Measurements from ENCODE around the gene SPATA2.
A peak's percentile ranks its signal among the peaks of the same experiment; 100 is the strongest.
"Not testable (repeated sequence)": the region's sequence is repeated elsewhere in the genome, so short reads cannot be mapped to it uniquely, and the experiment has no call there.

Gene SPATA2, protein sequence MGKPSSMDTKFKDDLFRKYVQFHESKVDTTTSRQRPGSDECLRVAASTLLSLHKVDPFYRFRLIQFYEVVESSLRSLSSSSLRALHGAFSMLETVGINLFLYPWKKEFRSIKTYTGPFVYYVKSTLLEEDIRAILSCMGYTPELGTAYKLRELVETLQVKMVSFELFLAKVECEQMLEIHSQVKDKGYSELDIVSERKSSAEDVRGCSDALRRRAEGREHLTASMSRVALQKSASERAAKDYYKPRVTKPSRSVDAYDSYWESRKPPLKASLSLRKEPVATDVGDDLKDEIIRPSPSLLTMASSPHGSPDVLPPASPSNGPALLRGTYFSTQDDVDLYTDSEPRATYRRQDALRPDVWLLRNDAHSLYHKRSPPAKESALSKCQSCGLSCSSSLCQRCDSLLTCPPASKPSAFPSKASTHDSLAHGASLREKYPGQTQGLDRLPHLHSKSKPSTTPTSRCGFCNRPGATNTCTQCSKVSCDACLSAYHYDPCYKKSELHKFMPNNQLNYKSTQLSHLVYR

GRCh38 chr20:49915380-49916145 is at the start of gene SPATA2:
Gene SPATA2 (minus strand): TSS chr20:49915529. CDS start chr20:49908490, 7,039 bp downstream.
- DNase-seq: peak; percentile 95

GRCh38 chr20:49961413-49961812 is 46.1 kb upstream of the SPATA2 start:
- DNase-seq: no peak

GRCh38 chr20:49957089-49957938 is 42.0 kb upstream of the SPATA2 start:
- not testable (repeated sequence) for DNase-seq

DNA sequence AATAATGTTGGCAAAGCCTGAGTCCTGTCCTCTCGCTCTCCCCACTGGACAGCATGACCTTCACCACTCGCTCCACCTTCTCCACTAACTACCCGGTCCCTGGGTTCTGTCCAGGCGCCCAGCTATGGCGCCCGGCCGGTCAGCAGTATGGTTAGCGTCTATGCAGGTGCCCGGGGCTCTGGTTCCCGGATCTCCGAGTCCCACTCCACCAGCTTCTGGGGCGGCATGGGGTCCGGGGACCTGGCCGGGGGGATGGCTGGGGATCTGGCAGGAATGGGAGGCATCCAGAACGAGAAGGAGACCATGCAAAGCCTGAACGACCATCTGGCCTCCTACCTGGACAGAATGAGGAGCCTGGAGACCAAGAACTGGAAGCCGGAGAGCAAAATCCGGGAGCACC is 41.4 kb upstream of the SPATA2 start:
- DNase-seq: no peak

DNA sequence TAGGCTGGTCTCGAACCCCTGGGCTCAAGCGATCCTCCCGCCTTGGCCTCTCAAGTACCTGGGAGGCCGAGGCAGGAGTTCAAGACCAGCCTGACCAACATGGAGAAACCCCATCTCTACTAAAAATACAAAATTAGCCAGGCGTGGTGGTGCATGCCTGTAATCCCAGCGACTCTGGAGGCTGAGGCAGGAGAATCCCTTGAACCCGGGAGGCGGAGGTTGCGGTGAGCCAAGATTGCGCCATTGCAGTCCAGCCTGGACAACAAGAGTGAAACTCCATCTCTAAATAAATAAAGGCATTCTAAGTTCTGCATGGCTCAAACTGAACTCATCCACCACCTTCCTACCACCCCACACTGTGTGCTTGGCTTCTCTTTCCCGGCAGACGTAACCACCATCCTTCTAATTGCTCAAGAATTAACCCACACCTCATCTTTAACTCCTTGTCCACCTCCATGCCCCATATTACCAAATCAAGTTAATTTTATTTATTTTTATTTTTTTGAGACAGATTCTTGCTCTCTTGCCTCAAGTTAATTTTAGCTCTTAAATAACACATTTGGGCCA is 40.6 kb upstream of the SPATA2 start:
- DNase-seq: not testable (repeated sequence)

- no peak for DNase-seq
Observed at GRCh38 chr20:49955167-49955566, 39.8 kb upstream of the SPATA2 start.

GRCh38 chr20:49951151-49951550 is 35.8 kb upstream of the SPATA2 start:
- no peak for DNase-seq

DNA sequence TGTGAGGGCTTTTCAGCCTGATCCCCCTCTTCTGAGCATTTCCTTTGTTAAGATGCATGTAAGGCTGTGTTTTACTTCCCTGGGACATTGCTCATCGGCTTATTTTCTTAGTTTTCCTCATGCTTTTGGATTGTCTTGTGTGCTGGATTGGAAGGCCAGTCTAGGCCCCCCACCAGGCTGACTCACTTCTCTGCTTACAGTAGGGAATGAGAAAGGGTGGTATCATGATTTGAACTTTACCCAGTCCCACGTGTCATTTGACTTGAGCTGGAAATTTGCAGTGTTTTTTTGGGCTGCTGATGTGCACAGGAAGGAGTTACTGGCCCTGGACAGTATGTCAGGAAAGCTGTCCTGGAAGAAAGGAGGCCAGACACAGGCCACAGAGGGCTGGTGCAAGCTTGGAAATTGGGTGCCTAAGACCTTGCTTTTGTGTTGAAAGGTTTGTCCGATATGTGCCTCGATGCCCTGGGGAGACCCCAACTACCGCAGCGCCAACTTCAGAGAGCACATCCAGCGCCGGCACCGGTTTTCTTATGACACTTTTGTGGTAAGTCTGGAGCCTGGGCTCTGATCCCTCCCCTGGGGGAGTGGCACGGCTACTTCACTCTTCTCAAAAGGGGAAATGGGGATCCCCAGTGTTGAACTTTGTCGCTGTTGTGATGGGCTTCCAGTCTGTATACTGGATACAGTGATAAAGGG is 33.6 kb upstream of the SPATA2 start:
- DNase-seq: no peak

DNA sequence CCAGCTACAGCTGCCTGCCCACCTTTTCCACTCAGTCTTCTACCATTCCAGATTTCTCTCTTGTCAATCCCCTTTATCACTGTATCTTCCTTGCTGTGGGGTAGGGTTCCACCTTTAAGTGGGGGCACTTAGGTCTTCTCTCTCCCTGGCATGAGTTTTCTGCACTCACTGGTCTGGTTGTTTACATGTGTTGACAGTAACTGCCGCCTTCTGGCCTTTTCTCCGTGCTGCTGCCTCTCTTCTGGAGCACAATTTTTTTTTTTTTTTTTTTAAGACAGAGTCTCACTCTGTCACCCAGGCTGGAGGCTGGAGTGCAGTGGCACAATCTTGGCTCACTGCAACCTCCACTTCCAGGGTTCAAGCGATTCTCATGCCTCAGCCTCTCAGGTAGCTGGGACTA is 32.8 kb upstream of the SPATA2 start:
- DNase-seq: no peak

DNA sequence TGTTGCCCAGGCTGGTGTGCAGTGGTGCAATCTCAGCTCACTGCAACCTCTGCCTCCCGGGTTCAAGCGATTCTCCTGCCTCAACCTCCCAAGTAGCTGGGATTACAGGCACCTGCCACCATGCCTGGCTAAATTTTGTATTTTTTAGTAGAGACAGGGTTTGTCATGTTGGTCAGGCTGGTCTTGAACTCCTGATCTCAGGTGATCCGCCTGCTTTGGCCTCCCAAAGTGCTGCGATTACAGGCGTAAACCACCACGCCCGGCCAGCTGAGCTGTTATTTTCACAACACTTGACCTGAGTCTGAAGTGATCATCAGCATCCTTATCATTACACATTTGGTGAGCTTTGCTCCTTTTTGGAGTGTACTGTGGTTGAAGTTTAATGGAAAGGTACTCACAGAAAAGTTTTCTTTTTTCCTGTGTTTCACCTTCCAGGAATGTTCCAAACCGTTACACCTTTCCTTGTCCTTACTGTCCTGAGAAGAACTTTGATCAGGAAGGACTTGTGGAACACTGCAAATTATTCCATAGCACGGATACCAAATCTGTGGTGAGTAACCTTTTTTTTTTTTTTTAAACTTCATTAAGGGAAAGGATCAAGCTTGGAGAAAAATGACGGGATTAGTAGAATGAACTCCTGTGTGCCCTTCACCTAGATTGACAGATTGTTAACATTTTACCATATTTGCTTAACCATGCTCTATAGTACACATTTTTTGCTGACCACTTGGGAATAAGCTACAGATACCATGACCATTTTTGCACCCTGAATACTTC is 30.6 kb upstream of the SPATA2 start:
- no peak for DNase-seq

DNA sequence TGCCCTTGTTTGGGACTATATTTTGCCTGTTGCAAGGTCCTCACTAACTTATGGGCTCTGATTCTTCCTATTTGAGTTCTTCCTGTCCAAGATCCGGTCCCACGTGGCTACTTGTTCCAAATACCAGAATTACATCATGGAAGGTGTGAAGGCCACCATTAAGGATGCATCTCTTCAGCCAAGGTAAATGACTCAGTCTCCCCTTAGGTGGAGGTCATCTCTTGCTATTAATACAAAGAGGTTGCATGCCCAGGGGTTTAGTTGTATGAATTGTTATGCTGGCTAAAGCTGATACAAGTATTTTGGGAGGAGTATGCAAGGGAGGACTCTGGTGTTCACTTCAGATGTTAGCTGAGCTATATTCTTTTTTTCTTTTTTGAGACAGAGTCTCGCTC is 30.0 kb upstream of the SPATA2 start:
- DNase-seq: no peak

GRCh38 chr20:49942942-49943341 is 27.6 kb upstream of the SPATA2 start:
- DNase-seq: no peak

GRCh38 chr20:49942303-49942702 is 27.0 kb upstream of the SPATA2 start:
- DNase-seq: no peak

DNA sequence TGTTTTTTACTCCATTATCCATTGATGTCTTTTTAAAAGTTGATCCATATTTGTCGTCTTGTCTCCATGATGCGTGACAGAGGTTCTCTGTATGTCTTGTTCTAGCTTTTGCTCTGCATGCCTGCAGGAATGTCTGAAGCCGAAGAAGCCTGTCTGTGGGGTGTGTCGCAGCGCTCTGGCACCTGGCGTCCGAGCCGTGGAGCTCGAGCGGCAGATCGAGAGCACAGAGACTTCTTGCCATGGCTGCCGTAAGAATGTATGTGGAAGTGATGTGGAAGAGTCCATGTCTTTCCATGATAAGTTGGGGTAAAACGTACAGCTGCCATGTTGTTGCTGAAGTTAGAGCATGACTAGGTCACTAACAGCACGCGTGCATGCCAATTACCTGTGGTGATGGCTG is 26.1 kb upstream of the SPATA2 start:
- DNase-seq: no peak

GRCh38 chr20:49938173-49939163 is 23.1 kb upstream of the SPATA2 start:
- DNase-seq: no peak

DNA sequence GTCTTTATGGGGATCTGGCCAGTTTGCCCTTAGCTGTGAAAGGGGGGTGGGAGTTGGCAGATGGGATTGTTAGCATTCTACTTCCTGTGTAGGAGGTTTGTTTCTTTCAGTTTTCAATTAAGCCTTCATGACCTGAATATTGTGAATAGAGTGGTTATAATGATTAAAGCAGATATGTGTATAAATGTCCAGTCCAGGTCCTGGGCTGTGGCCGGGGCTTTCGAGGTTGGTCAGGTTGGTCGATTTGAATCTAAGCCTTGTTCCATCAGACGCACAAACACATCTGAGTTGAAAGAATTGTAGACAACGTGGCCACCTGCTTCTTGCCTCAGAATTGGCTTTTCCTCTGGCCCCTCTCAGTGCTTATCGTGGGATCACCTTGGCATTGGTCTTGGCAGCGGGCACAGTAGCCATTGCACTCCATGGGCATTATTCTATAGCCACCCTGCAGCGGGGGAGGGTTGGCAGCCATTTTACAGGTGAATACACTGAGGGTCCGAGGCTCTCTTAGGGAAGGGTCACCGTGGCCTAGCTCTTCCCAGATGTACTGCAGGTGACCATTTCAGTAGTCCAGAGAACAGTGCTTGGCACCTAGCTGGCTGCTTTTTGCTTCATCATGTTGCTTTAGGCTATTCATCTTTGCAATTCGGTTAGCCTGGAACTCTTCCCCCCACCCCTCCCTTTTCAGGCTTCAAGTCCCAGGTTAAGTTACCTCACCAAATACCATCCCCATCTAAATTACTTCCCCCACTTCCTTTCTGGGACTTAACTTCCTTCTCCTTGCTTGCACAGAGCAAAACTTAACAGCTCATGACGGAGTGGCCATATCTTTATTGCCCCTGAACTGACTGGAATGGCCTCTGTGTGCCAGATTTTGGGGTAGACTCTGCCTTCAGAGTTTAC is 21.9 kb upstream of the SPATA2 start:
- no peak for DNase-seq

- peak; percentile 91 to 92 for DNase-seq
Observed at GRCh38 chr20:49936153-49937026, 21.1 kb upstream of the SPATA2 start, which contains the start of gene RNF114. Gene RNF114 (plus strand): TSS chr20:49936397. CDS start chr20:49936413, 16 bp downstream.

DNA sequence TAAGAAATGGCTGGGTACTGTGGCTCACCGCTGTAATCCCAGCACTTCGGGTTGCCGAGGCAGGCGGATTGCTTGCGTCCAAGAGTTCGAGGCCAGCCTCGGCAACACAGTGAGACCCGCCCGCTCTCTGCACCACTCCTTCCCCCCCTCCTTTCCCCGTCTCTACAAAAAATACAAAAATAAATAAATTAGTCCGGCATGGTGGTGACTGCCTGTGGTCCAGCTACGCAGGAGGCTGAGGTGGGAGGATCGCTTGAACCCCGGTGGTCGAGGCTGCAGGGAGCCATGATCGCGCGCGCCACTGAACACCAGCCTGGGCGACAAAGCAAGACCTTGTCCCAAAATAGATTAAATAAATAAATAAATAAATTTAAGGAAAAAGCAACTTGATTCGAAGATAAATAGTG is 20.4 kb upstream of the SPATA2 start:
- DNase-seq: no peak
